Trophoblast cell (in vitro differentiated cells and primary cell): Measurements from ENCODE around the gene SP140L.

ENCODE experiments used
- DNase-seq, 2 donors: peaks; one replicate each; pipeline ENCODE4 v3.0.0-alpha.2; 2016
- H2AFZ ChIP-seq: 2 replicates; pipeline ENCODE4 v1.6.1; 2013; ENCODE audit warnings: low read length, moderate library complexity, mild to moderate bottlenecking; ENCODE audit not compliant: insufficient read depth, poor library complexity
- H2AK5ac ChIP-seq: 2 replicates; pipeline ENCODE4 v1.6.1; 2013; ENCODE audit warnings: mild to moderate bottlenecking, low read length
- H2BK120ac ChIP-seq: 2 replicates; pipeline ENCODE4 v1.6.1; 2013; ENCODE audit warnings: low read length, mild to moderate bottlenecking, moderate library complexity; ENCODE audit not compliant: insufficient read depth, poor library complexity
- H2BK12ac ChIP-seq: 2 replicates; pipeline ENCODE4 v1.6.1; 2013; ENCODE audit warnings: mild to moderate bottlenecking, low read length, moderate library complexity
- H2BK5ac ChIP-seq: 2 replicates; pipeline ENCODE4 v1.6.1; 2013; ENCODE audit warnings: low read length, low read depth, moderate library complexity, mild to moderate bottlenecking; ENCODE audit not compliant: poor library complexity
- H3K14ac ChIP-seq: 2 replicates; pipeline ENCODE4 v1.6.1; 2013; ENCODE audit warnings: mild to moderate bottlenecking, low read length
- H3K18ac ChIP-seq: 2 replicates; pipeline ENCODE4 v1.6.1; 2013; ENCODE audit warnings: mild to moderate bottlenecking, low read length
- H3K23ac ChIP-seq: 2 replicates; pipeline ENCODE4 v1.6.1; 2013; ENCODE audit warnings: low read length
- H3K27ac ChIP-seq: 2 replicates; pipeline ENCODE4 v1.5.1; 2013; ENCODE audit warnings: low read depth, mild to moderate bottlenecking, inconsistent platforms, low read length, moderate library complexity
- H3K27me3 ChIP-seq: 2 replicates; pipeline ENCODE4 v1.6.1; 2013; ENCODE audit warnings: inconsistent platforms, mild to moderate bottlenecking, low read length, moderate library complexity; ENCODE audit not compliant: insufficient read depth
- H3K36me3 ChIP-seq, 2 experiments: 1 replicate in 1 of 2; 2 replicates in 1 of 2; pipeline ENCODE4 v1.6.1; 2013; ENCODE audit warnings: low read length in 2 of 2, mild to moderate bottlenecking in 2 of 2, moderate library complexity in 1 of 2; ENCODE audit not compliant: insufficient read depth in 2 of 2, control insufficient read depth in 1 of 2
- H3K4ac ChIP-seq: 2 replicates; pipeline ENCODE4 v1.6.1; 2013; ENCODE audit warnings: low read depth, mild to moderate bottlenecking, low read length, moderate library complexity
- H3K4me1 ChIP-seq, 2 experiments: 1 replicate in 1 of 2; 2 replicates in 1 of 2; pipeline ENCODE4 v1.6.1; 2013; ENCODE audit warnings: low read length in 2 of 2, mild to moderate bottlenecking in 2 of 2, moderate library complexity in 1 of 2; ENCODE audit not compliant: insufficient read depth in 2 of 2, control insufficient read depth in 1 of 2
- H3K4me2 ChIP-seq: 2 replicates; pipeline ENCODE4 v1.6.1; 2013; ENCODE audit warnings: inconsistent platforms, mild to moderate bottlenecking, low read length, moderate library complexity
- H3K4me3 ChIP-seq: 2 replicates; pipeline ENCODE4 v1.5.1; 2013; ENCODE audit warnings: mild to moderate bottlenecking, low read depth, low read length, inconsistent platforms
- H3K79me1 ChIP-seq: one replicate; pipeline ENCODE4 v1.6.1; 2013; ENCODE audit warnings: low read length
- H3K79me2 ChIP-seq: 2 replicates; pipeline ENCODE4 v1.6.1; 2013; ENCODE audit warnings: low read length, mild to moderate bottlenecking; ENCODE audit not compliant: control insufficient read depth, insufficient read depth, poor library complexity
- H3K9ac ChIP-seq: 2 replicates; pipeline ENCODE4 v1.6.1; 2013; ENCODE audit warnings: mild to moderate bottlenecking, low read length
- H3K9me3 ChIP-seq: 2 replicates; pipeline ENCODE4 v1.6.1; 2013; ENCODE audit warnings: low read depth, mild to moderate bottlenecking, control low read depth, inconsistent platforms, low read length; ENCODE audit not compliant: insufficient read depth
- H4K12ac ChIP-seq: 2 replicates; pipeline ENCODE4 v1.6.1; 2013; ENCODE audit warnings: low read depth, mild to moderate bottlenecking, low read length, moderate library complexity
- H4K8ac ChIP-seq: 2 replicates; pipeline ENCODE4 v1.6.1; 2013; ENCODE audit warnings: low read depth, mild to moderate bottlenecking, low read length, moderate library complexity
- H4K91ac ChIP-seq: one replicate; pipeline ENCODE4 v1.6.1; 2013; ENCODE audit warnings: low read depth, mild to moderate bottlenecking, low read length, moderate library complexity
- WGBS: extraction: QIAGEN DNeasy Blood & Tissue Kit; methylation state at CpG from one replicate; pipeline ENCODE4 v1.1.7; 2013; ENCODE audit warnings: missing lambda C conversion rate; ENCODE audit not compliant: insufficient read length, insufficient coverage; ENCODE audit errors: extremely low coverage; 5-methylcytosine and 5-hydroxymethylcytosine counted together

The SP140L gene

DNA sequence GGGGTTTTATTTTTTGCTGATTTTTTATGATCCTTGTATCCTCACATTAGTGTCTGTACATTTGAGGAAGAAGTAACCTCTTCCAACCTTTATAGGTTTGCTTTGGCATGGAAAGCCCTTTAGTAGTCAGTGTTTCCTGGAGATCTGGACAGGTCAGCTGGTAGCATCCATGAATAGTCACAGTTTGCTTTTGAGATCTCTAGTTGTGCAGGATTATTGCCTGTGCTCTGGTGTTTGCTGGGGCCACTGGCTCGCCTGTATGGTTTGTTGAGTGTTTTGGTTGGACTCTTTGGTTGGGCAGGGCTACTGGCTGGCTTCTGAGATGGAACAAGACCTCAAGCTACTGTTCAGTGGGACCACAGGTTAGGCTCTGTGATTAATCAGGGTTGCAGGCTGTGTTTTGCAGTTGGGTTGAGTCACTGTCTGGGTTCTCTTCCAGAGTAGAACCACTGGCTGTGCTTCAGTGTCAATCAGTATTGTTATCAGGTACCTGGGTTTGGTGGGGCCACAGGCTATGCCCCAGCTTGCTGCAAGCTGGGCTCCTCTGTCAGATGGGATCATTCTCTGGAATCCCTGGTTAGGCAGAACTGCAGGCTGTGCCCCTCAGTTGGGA, 20.0 kb downstream of the SP140L start:
- no peak overlapping the region for H2BK12ac ChIP-seq
- no peaks in the 10 kb centered on the region for H3K36me3 ChIP-seq
- no peak overlapping the region for H3K4ac ChIP-seq
- no peak overlapping the region for H2BK5ac ChIP-seq
- no peak overlapping the region for H3K4me2 ChIP-seq
- no peak overlapping the region for H3K9ac ChIP-seq
- H3K14ac ChIP-seq = no peak overlapping the region
- H4K91ac ChIP-seq = no peak overlapping the region
- H3K23ac ChIP-seq = no peak overlapping the region
- no peak overlapping the region for H3K27ac ChIP-seq
- no peak overlapping the region for H3K4me3 ChIP-seq
- WGBS = no CpG with 5 or more reads among the region's 1 CpG
- H3K18ac ChIP-seq = no peak overlapping the region
- peaks cover 2% of the 10 kb centered on the region for H3K9me3 ChIP-seq
- no peak overlapping the region for H2AK5ac ChIP-seq
- no peak overlapping the region for H4K8ac ChIP-seq
- no peaks in the 10 kb centered on the region for H3K79me1 ChIP-seq
- no peak overlapping the region for H2AFZ ChIP-seq
- H3K79me2 ChIP-seq = no peaks in the 10 kb centered on the region
- no peak for DNase-seq
- H3K4me1 ChIP-seq = no peaks in the 10 kb centered on the region
- H3K27me3 ChIP-seq = no peaks in the 10 kb centered on the region
- H4K12ac ChIP-seq = no peak overlapping the region
- H2BK120ac ChIP-seq = no peak overlapping the region

DNA sequence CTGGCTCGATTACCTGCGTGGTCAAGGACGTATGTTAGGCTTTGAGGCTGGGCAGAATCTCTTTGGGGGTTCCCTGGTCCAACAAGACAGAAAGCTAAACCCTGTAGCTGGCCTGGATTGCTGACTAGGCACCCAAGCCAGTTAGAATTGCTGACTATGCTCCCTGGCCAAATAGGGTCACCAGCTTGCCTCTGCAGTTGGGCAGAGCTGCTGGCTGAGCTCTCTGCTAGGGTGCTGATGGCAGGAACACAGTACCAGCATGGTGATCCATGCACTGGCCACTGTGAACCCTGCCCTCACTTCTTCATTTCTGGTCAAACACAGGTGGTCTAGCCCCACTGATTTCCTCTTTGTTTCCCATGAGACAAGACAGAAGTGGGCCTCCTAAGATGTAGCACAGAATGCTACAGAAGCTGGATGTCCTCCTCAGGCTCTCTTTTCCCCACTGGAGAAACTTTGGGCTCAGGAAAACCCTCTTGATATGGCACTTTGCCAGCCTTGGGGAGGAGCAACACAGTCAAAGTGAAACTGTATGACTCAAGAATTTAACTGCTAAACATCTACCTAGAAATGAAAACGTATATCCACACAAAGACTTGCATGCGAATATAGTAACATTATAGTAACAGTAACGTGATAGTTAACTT, 20.8 kb downstream of the SP140L start:
- no CpG with 5 or more reads among the region's 6 CpGs for WGBS
- no peak overlapping the region for H3K27ac ChIP-seq

DNA sequence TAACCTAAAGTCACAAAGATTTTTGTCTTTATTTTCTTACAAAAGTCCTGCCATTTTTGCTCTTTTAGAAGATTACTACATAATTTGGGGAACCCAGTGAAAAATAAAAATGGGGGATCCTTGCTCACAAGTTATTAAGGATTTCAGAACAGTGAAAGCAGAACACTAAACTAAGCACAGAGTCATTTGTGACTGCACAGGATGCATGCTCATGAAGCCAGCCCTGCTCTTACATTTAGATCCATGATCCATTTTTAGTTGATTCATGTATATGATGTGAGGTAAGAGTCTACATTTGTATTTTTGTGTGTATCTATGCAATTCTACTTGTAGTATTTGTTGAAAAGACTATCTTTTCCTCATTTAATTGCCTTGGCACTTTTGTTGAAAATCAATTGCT, 21.8 kb downstream of the SP140L start:
- Histone ChIP-seq H2AK5ac (no peak overlapping the region), H2BK120ac (no peak overlapping the region), H4K91ac (no peak overlapping the region), H3K4me3 (no peak overlapping the region), H3K9ac (no peak overlapping the region), H3K18ac (no peak overlapping the region), H3K79me1 (no peaks in the 10 kb centered on the region), H3K23ac (no peak overlapping the region), H3K14ac (no peak overlapping the region), H3K27ac (no peak overlapping the region), H2AFZ (no peak overlapping the region), H3K4me1 (no peaks in the 10 kb centered on the region), H4K8ac (no peak overlapping the region), H3K36me3 (no peaks in the 10 kb centered on the region), H3K79me2 (no peaks in the 10 kb centered on the region), H3K9me3 (peaks cover 2% of the 10 kb centered on the region), H3K4me2 (no peak overlapping the region), H2BK12ac (no peak overlapping the region), H4K12ac (no peak overlapping the region), H3K4ac (no peak overlapping the region), H2BK5ac (no peak overlapping the region), H3K27me3 (no peaks in the 10 kb centered on the region)
- DNase-seq = no peak

More for the DNA sequence above, 20.8 kb downstream of the SP140L start:
- H3K4me2 ChIP-seq = no peak overlapping the region
- no peak for DNase-seq
- H4K91ac ChIP-seq = no peak overlapping the region
- H2AFZ ChIP-seq = no peak overlapping the region
- no peak overlapping the region for H4K8ac ChIP-seq
- no peaks in the 10 kb centered on the region for H3K36me3 ChIP-seq
- H2AK5ac ChIP-seq = no peak overlapping the region
- peak overlapping the region; percentile 25 for H3K4me3 ChIP-seq
- H3K18ac ChIP-seq = no peak overlapping the region
- no peaks in the 10 kb centered on the region for H3K79me1 ChIP-seq
- H3K4ac ChIP-seq = no peak overlapping the region
- no peak overlapping the region for H3K14ac ChIP-seq
- H4K12ac ChIP-seq = no peak overlapping the region
- H3K9ac ChIP-seq = no peak overlapping the region
- peaks cover 2% of the 10 kb centered on the region for H3K9me3 ChIP-seq
- no peaks in the 10 kb centered on the region for H3K4me1 ChIP-seq
- no peaks in the 10 kb centered on the region for H3K79me2 ChIP-seq
- H2BK5ac ChIP-seq = no peak overlapping the region
- H3K27me3 ChIP-seq = no peaks in the 10 kb centered on the region
- H2BK12ac ChIP-seq = no peak overlapping the region
- H3K23ac ChIP-seq = no peak overlapping the region
- H2BK120ac ChIP-seq = no peak overlapping the region

DNA sequence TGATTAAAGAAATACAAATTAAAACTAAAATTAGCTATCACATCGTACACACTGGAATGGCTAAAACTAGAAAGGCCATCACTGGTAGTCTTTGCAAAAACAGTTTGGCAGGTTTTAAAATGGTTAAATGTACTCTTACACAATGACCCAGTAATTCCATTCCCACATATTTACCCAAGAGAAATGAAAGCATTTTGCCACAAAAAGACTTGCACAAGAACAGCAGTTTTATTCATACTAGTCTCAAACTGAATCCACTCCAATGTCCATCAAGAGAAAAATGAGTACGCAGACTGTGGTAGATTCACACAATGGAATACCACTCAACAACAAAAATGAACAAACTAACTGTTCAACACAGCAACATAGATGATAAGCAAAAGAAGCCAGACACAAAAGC, 29.1 kb downstream of the SP140L start:
- H3K27me3 ChIP-seq = no peaks in the 10 kb centered on the region
- no peak overlapping the region for H4K12ac ChIP-seq
- H3K18ac ChIP-seq = no peak overlapping the region
- H4K8ac ChIP-seq = no peak overlapping the region
- no peak overlapping the region for H2AFZ ChIP-seq
- no peak overlapping the region for H2BK12ac ChIP-seq
- no peak overlapping the region for H2BK120ac ChIP-seq
- no peak overlapping the region for H3K4me2 ChIP-seq
- H3K79me2 ChIP-seq = no peaks in the 10 kb centered on the region
- no peak overlapping the region for H4K91ac ChIP-seq
- no peak overlapping the region for H2AK5ac ChIP-seq
- no peaks in the 10 kb centered on the region for H3K36me3 ChIP-seq
- H3K4ac ChIP-seq = no peak overlapping the region
- no peaks in the 10 kb centered on the region for H3K4me1 ChIP-seq
- DNase-seq = peak in 1 of 2 donors; percentile 11
- H3K9me3 ChIP-seq = no peaks in the 10 kb centered on the region
- no peak overlapping the region for H3K9ac ChIP-seq
- H3K23ac ChIP-seq = no peak overlapping the region
- H3K79me1 ChIP-seq = no peaks in the 10 kb centered on the region
- no peak overlapping the region for H2BK5ac ChIP-seq
- no CpG with 5 or more reads among the region's 2 CpGs for WGBS
- H3K14ac ChIP-seq = no peak overlapping the region
- no peak overlapping the region for H3K27ac ChIP-seq
- H3K4me3 ChIP-seq = no peak overlapping the region
